ENCODE measurements around the gene GABPB2.

Gene GABPB2

DNA sequence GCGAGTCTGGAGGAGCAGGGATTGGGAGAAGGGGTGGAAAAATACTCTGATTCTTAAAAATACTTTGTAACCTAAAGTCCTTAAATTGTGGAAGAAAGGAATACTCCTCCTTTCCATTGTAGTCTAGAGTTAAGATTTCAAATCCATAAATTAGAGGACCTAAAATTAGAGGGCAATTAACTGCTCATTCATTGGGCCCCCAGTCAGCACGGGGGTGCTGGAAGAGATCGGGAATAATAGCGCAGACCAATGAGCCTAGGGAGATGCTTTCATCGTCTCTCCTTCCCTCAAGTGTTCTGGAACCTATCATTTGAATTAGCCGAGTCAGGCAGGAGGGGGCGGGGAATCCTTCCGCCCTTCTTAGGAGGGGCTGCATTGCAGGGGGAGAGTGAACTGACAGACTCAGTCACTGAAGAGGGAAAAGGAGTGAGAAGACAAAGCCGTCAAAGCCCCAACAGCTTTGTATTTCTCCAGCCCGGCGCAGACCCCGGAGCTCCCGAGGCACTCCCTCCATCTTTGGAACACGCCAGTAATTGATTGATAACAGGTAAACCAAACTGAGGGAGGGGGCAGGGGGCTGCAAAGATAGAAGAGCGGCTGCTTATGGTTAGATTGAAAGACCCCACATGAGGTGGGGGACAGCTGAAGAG is 10.4 kb upstream of the GABPB2 start, which contains the start of gene MLLT11:
TSS of gene MLLT11 (plus strand) at position 391 of the 650 bp plus-strand sequence. CDS start 6,828 bp downstream, outside the sequence.
- DNase-seq (ENCODE audit: low read depth): peak; percentile 80

DNA sequence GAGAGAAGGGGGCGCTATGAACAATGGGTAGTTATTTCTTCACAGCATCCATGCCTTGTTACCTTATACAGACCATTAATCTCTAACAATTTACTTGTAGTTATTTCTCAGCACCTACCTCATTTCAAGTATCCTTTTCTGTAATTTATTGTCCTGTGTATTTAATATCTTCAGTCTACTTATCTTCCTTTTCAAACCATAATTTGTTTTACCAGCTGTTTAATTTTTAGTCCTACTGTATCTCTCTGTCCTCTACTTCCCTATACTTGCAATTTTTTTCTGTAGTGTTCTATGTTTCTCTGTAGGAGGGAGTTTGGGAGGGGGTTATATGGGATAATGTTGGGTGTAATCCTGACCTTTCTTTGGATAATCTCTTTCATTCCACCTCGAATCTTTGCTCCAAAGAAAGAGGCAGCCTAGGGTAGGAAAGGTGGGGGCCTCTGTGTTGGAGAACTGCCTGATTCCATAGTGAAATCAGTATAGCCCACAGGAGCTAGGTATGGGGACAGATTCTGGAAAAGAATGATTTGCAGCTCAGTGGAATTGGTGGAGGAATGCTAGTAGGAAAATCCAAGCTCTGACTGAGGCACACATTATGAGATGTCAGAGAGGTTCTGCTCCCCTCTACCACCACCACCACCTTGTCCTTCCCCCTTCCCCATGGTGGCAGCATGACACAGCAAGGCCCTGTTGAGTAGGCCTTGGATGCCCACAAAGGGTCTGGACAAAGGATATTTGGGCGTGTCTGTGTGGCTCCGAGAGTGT is 9.7 kb upstream of the GABPB2 start:
- no peak for DNase-seq (ENCODE audit: low read depth)

DNA sequence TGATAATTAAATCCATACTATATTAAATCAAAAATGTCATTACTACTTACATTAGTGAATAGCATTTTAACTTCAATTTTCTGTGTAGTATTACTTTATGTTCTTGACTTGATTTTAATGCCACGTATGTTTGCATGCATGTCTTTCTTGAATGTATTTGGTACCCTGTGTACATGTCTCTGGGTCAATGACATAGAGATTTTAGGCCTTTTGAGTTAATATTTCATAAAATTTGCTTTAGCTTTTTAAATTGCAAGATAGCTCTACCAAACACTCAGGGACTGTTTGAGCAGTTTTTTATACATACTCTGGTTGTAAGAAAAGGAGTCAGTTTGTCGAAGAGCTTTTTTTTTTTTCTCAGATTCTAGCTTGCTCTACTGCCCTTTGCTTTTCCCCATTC is 8.9 kb upstream of the GABPB2 start:
- DNase-seq (ENCODE audit: low read depth): no peak

DNA sequence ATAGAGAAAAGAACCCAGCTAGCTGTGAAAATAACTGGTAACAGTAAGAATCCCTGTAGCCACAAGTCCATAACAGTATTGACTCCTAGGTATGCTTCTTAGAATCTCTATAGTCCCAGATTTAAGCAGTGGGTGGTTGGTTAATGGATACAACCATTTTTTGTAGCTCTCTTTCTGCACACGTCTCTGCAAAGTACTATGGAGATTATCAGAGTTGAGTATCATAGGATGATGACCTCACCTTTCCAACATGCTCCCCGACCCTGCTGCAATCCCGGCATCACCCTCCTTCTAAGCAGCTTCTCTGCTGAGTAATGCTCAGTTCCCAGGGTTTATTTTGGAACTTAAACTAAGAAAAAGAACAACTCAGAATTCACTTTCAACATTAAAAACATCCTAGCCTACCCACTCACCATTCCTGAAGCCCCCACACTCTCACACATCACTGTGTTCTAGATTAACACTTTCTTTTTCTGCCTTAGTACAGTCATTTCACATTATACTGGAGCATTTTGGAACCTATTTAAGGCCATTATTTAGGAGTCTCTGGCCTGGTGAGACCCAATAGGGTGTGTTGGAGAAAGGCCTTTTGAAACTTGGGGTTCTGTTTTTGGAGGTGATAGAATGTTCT is 7.7 kb upstream of the GABPB2 start:
- peak; percentile 96 for DNase-seq (ENCODE audit: low read depth)

DNA sequence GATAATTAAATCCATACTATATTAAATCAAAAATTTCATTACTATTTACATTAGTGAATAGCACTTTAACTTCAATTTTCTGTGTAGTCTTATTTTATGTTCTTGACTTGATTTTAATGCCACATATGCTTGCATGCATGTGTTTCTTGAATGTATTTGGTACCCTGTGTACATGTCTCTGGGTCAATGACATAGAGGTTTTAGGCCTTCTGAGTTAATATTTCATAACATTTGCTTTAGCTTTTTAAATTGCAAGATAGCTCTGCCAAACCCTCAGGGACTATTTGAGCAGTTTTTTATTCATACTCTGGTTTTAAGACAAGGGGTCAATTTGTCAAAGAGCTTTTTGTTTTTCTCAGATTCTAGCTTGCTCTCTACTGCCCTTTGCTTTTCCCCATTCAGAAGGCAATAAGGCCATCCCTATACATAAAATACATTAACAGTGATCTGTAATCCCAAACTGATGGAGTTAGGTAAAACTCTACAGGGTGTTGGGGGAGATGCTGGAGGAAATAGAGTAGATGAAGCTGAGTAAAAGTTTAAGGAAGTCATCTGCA is 5.4 kb upstream of the GABPB2 start:
- DNase-seq (ENCODE audit: low read depth): no peak

DNA sequence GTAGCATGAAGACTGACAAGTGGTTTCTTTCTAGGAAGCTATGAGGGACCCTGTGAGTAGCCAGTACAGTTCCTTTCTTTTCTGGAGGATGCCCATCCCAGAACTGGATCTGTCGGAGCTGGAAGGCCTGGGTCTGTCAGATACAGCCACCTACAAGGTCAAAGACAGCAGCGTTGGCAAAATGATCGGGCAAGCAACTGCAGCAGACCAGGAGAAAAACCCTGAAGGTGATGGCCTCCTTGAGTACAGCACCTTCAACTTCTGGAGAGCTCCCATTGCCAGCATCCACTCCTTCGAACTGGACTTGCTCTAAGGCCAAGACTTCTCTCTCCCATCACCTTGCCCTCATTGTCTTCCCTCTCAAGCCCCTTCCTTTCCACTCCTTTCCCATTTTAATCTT is 3.4 kb upstream of the GABPB2 start:
- DNase-seq (ENCODE audit: low read depth): no peak

DNA sequence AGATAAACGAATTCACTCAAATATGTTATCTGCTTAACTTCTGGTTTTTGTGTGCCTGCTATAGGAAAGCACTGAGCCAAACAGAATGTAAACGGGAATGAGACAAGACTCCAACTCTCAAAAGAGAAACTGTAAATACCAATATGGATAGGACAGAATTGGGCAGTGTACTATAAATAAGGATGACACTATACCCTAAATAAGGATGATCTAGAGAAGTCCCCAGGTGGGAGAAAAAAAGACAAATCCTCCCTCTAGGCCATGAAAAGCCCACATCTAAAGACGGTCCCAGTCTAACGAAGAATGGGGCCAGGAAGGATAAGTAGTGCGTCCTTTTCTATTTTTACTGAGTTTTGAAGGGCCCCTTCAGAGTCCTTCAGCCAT is 1.5 kb upstream of the GABPB2 start:
- DNase-seq (ENCODE audit: low read depth): no peak

DNA sequence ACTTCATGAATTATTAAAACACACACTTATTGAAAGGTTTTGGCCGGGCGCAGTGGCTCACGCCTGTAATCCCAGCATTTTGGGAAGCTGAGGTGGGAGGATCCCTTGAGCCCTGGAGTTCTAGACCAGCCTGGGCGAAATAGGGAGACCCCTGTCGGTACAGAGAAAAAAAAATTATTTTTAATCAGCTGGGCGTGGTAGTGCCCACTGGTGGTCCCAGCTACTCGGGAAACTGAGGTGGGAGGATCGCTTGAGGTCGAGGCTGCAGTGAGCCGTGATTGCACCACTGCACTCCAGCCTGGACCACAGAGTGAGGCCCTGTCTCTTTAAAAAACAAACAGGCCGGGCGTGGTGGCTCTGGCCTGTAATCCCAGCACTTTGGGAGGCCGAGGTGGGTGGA is 1.7 kb downstream of the GABPB2 start:
- DNase-seq (ENCODE audit: low read depth): no peak

DNA sequence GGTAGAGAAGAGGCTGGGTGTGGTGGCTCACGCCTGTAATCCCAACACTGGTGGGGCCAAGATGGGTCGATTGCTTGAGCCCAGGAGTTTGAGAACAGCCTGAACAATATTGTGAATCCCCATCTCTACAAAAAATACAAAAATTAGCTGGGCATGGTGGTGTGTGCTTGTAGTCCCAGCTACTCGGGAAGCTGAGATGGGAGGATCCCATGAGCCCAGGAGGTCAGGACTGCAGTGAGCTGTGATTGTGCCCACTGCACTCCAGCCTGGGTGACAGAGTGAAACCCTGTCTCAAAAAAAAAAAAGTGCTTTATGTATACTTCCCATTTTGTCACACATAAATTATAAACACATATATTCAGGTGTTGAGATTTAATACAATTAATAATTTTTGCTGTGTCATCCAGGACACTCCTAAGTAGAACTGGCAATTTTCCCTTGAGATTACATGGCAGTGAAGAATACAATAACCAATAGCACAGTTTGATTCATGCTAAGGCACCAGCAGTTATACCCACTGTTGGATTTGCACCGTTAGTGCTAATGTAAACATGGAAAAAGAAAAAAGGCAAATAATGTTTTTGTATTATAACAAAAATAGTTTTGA is 15.5 kb downstream of the GABPB2 start:
- DNase-seq (ENCODE audit: low read depth): no peak

DNA sequence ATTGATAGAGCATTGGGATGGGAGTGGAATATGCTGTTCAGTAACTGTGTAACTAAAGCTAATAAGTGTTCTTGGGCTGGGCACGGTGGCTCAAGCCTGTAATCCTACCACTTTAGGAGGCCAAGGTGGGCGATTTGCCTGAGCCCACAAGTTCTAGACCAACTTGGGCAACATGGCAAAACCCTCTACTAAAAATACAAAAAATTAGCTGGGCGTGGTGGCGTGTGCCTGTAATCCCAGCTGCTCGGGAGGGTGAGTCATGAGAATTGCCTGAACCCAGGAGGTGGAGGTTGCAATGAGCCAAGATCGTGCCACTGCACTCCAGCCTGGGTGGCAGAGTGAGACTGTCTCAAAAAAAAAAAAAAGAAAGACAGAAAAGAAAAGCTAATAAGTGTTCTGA is 26.9 kb downstream of the GABPB2 start:
- DNase-seq (ENCODE audit: low read depth): peak; percentile 22

DNA sequence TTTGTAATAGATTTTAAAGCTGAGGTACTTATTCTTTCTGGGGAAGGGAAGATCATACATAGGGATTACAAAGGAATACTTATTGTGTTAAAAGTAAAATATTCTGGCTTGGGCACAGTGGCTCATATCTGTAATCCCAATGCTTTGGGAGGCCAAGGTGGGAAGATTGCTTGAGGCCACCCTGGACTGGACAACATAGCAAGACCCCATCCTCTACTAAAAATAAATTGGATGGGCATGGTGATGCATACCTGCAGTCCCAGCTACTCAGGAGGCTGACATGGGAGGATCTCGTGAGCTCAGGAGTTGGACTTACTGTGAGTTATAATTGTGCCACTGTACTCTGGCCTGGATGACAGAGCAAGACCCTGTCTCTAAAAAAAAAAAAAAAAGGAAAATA is 27.6 kb downstream of the GABPB2 start:
- no peak for DNase-seq (ENCODE audit: low read depth)

DNA sequence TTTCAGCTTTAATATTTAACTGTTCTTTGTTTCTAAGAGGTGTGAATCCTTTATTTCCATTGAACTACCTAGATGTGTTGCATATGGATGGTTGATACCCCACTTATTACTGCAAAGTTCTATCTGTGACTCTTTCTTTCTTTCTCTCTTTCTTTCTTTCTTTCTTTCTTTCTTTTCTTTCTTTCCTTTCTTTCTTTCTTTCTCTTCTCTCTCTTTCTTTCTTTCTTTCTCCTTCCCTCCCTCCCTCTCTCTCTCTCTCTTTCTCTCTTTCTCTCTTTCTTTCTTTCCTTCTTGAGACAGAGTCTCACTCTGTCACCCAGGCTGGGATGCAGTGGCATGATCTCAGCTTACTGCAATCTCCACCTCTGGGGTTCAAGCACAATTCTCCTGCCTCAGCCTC is 34.1 kb downstream of the GABPB2 start:
- no peak for DNase-seq (ENCODE audit: low read depth)

DNA sequence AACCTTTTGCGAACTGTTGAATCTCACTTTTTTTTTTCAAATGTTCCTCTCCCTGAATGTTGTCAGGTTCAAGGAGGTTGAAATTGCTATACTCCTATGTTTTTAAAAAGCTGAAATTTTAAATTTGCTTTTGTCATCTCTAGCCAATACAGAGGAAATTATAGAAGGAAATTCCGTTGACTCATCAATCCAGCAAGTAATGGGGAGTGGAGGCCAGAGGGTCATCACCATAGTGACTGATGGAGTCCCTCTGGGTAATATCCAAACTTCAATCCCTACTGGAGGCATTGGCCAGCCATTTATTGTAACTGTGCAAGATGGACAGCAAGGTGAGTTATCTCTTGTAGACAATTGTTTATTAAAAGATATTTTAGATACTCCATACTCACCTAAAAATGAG is 36.3 kb downstream of the GABPB2 start:
- DNase-seq (ENCODE audit: low read depth): peak; percentile 57

DNA sequence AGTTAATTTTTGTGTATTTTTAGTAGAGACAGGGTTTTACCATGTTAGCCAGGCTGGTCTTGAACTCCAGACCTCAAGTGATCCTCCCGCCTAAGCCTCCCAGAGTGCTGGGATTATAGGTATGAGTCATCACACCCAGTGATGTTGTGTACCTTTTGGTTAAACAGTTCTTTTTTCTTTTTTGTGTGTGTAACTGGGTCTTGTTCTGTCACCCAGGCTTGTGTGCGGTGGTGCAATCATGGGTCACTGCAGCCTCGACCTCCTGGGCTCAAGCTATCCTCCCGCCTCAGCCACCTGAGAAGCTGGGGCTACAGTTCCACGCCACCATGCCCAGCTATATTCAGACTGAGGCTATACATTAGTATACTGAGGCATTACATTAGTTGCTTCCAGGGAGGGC is 37.8 kb downstream of the GABPB2 start:
- peak; percentile 28 for DNase-seq (ENCODE audit: low read depth)

DNA sequence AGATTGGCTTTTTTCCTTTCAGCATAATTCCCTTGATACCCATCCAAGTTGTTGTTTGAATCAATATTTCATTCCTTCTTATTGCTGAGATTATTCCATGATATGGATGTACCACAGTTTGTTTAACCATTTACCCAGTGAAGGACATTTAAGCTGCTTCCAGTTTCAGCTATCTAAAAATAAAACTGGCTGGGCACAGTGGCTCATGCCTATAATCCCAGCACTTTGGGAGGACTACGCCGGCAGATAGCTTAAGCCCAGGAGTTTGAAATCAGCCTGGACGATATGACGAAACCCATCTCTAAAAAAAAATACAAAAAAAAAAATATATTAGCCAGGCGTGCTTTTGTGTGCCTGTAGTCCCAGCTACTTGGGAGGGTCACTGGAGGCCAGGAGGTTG is 43.3 kb downstream of the GABPB2 start:
- no peak for DNase-seq (ENCODE audit: low read depth)

DNA sequence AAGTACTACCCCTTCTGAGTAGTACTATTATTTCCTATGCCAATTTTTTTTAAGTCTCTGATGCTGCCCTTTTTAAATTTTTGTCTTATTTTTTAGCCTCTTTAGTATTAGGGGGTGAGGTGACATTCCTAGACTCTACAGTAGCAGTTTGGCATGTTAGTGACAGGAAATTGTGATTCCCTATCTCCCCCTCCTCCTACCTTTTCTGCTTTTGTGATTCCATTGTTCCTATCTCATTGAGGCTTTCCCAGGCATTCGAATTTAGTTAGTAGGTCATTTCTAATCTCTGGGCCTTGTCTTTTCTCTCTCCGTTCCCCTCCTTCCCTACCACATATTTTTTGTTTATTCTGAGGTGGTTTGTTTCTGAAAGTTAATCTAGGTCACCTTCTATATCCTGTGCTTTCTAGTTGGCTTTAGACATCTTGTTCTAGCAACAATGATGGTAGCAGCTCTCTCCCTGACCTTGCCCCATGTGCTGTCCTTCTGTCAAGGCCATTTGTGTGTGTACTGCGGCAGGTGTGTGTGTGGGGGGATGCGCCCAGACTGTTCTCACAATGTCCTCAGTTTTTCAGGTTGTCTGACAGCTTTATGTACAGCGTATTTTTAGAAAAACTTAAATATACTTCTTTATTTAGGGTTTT is 54.3 kb downstream of the GABPB2 start:
- DNase-seq (ENCODE audit: low read depth): no peak

DNA sequence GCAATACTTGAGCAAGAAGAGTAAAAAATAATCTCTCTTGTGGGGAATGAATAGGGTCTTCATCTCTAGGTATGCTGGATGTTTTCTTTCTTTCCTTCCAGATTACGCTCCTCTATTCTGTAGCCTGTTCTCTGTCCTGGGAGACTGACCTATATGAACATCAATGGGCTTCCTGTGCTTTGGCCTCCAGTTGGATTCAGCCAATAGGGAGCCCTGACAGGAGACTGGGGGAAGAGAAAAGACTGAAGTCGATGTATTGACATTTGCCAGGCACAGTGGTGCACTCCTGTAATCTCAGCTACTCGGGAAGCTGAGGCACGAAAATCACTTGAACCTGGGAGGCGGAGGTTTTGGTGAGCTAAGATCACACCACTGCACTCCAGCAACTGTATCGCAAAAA is 58.2 kb downstream of the GABPB2 start:
- no peak for DNase-seq (ENCODE audit: low read depth)

DNA sequence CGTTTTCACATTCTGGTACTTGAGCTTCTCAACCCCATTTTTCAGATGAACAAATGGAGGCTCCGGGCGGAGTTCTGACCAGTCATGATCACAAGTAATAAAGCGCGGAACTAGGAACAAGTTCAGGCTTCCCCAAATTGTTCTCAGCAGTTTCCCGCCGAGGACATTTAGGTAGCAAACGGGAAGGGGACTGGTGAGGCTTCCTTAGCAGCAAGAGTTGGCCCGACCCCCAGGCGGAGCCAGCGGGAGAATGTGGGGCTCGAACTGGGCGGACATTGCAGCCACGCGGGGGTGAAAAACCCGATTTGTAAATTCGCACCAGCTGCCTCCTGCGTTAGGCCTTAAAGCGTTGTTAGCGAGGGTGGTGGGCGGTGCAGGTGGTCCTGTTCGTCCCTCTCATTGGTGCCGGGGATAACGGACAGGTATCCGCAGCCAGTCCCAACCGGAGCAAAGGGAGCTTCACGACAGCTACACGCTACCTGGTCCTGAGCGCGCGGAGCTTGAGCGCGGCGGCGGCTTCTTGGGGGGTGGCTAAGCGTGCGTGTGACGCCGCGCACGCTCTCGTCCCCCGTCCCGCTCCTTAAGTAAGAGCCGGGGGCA is 60.5 kb downstream of the GABPB2 start:
- DNase-seq (ENCODE audit: low read depth): peak; percentile 96

DNA sequence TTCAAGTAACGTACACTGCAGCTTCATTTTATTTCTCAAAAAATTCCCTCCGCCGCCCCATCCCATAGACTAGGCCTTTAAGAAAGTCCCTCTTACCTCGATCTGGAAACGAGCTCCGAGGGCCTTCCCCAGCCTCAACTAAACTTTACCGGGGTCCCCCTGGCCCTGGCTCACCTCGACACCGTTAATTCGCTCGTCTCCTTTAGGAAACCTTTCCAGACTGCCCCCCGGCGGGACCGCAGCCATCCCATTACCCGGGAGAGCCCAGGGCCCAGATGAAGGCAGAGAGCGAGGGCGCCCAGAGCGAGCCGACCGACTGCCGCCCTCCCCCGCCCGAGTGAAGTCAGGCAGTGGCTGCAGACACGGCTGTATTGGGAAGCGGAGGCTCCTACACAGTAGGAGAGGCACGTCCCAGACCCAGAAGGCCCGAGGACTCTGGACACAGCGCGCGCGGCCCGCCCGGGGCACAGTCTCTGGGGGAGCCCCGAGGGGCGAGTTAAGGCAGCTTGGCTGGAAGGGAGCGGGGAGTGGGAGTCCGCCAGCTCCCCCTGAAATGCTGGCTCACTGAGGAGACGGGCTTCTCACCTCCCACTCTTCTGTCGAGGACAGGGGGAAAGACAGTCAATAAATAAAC is 61.3 kb downstream of the GABPB2 start:
- DNase-seq (ENCODE audit: low read depth): peak; percentile 27

DNA sequence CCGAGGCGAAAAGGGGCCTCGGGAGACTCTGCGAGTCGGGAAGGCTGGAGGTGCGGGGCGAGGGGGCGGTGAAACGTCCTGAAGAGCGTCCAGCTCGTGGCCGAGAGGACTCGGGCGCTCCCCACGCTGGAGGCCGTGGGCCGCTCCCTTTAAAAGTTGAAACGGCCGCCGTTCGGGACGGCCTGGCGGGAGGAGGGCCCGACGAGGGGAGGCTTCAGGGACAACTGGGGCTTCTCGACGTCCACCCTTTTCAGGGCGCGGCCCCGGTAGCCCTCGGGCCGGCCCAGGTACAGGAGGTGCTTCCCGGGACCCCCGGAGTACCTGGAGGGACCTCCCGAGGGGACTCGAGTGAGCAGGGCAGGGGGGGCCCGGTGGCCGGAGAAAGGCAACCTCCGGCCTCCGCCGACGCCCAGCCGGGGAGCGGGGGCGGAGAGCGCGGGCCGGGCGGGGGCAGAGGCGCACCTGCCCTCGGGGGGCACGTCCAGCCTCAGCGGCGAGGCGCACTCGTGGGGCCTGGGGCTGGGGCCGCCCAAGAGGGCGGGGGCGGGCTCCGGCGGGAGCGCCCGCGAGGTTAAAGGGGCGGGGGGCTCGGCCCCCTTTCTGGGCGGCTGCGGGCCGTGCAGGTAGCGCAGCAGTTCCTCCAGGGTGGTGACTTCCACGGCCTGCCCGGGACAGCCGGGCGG is 61.9 kb downstream of the GABPB2 start:
- DNase-seq (ENCODE audit: low read depth): no peak
